Stimulated activated CD8-positive, alpha-beta memory T cell treated with anti-CD3 and anti-CD28 coated beads, Interleukin-12 subunit alpha, Interleukin-12 subunit beta, amount 100 ng/mL, for 1 hour (primary cell): ENCODE measurements around the gene RNF138.
"Not testable (repeated sequence)": the region's sequence is repeated elsewhere in the genome, so short reads cannot be mapped to it uniquely, and the experiment has no call there.

ENCODE experiments used
- DNase-seq: peaks from one replicate; pipeline ENCODE4 v3.0.0-alpha.2; 2020; ENCODE audit warnings: low read depth

RNF138 gene

GRCh38 chr18:32095900-32096229 lies 4.2 kb downstream of the RNF138 start:
- no peak for DNase-seq

GRCh38 chr18:32096946-32097345 lies 5.3 kb downstream of the RNF138 start:
- no peak for DNase-seq

- no peak for DNase-seq
These were observed 12.8 kb downstream of the RNF138 start for GRCh38 chr18:32104516-32104915.

- DNase-seq, result no peak
These were observed 18.3 kb downstream of the RNF138 start for GRCh38 chr18:32110005-32110404.

DNA sequence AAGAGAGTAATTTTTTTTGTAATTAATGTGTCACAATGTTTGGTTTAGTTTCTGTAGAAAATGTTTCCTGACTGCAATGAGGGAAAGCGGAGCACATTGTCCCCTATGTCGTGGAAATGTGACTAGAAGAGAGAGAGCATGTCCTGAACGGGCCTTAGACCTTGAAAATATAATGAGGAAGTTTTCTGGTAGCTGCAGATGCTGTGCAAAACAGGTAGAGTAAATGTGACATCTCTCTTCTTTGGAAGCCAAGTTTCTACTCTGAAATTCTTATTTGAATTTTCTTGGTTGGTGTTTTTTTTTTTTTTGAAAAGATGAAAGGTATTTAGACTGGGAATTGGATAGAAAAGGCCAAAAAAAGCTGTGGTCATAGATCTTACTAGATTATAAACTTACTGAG lies 20.0 kb downstream of the RNF138 start:
- no peak for DNase-seq

DNA sequence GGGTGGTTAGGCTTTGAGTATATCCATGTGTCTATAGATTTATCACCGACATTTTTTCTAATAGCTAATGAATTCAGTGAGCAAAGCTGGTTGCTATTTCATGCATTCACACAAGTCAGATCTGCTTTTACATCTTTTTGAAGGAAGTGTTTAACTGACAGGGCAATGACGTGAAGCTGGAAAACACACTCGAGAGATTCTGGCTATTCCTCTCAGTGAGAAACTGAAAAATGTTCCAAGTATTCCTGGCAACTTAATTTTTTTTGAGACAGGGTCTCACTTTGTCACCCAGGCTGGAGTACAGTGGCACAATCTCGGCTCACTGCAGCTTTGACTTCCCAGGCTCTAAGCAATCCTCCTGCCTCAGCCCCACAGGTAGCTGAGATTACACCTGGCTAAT lies 21.2 kb downstream of the RNF138 start:
- DNase-seq, result no peak

- DNase-seq, result no peak
These were observed 22.7 kb downstream of the RNF138 start for GRCh38 chr18:32114293-32114942.

GRCh38 chr18:32122039-32122438 lies 30.4 kb downstream of the RNF138 start:
- DNase-seq, result no peak

DNA sequence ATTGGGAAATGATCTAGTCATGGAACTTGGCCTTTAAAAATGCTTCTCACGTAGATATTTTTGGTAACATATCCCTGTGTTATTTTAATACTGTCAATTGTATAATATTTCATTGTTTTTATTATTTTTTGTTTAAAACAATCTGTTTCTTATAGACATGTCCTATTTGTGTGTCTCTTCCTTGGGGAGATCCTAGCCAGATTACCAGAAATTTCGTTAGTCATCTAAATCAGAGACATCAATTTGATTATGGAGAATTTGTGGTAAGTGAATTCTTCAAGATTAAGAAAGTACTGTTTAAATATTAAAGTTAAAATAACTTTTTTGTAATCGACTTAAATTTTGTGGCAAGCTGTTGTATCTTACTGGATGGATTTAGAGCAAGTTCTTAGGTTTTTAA lies 34.9 kb downstream of the RNF138 start:
- DNase-seq, result no peak

DNA sequence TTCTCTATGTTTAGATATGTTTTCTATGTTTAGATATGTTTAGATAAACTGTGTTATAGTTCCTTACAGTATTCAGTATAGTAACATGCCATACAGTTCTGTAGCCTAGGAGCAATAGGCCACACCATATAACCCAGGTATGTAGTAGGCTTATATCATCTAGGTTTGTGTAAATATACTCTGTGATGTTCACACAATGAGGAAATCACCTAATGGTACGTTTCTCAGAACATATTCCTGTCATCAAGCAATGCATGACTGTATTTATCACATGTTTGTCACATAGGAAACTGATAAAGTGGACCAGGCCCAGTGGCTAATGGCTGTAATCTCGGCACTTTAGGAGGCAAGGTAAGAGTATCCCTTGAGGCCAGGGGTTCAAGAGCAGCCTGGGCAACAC lies 44.0 kb downstream of the RNF138 start:
- DNase-seq, result no peak

GRCh38 chr18:32138332-32138982 lies 46.8 kb downstream of the RNF138 start:
- no peak for DNase-seq

- DNase-seq, result no peak
These were observed 48.2 kb downstream of the RNF138 start for GRCh38 chr18:32139835-32140283.

DNA sequence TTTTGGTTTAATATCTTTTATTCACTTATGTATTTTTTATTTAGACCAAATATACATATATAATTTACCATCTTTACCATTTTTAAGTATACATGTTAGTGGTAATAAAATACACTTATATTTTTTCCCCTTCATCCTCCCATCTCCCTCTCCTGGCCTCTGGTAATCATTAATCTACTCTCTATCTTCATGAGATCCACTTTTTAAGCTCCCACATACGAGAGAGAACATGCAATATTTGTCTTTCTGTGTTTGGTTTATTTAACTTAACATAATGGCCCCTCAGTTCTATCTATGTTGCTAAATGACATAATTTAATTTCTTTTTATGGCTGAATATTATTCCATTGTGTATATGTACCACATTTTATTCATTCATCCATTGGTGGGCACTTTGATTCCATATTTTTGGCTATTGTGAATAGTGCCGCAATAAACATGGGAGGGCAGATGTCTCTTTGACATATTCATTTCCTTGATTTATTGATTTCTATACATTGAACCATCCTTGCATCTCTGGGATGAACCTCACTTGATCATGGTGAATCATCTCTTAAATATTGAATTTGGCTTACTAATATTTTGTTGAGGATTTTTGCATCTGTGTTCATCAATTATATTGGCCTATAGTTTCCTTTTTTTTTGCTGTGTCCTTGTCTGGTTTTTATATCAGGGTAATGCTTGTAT lies 56.7 kb downstream of the RNF138 start:
- DNase-seq, result no peak

DNA sequence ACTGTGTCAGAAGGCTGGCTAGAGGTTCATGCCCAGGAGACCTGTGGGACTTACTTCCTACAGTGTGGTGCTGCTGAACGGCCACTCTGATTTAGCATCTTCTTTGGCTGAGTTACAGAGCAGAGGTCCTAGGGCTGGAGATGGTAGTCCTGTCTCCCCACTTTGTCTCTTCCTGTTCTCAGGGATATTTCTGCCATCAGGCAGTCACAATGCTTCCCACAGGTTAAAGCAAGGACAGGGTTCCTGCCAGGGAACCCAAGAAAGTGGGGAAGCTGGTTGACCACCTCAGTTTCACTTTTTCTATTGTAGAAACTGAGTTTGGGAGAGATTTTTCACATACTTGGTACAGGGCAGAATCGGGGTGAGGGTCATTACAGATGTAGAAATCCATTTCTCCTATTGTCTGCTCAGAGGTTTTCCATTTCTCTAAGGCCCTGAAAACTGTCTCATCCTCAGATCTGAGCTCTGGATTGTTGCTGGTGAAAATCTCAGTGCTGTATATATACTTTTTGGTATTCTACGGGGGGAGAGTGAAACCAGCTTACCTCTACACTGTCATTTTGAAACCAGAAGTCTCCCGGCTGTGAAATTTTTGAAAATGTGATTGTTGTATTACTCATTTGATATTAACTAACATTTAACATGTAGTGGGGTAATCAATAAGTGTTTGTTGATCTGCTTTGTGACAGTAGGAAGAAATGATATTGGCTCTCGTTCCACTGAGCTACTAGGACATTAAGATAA lies 61.2 kb downstream of the RNF138 start:
- no peak for DNase-seq

DNA sequence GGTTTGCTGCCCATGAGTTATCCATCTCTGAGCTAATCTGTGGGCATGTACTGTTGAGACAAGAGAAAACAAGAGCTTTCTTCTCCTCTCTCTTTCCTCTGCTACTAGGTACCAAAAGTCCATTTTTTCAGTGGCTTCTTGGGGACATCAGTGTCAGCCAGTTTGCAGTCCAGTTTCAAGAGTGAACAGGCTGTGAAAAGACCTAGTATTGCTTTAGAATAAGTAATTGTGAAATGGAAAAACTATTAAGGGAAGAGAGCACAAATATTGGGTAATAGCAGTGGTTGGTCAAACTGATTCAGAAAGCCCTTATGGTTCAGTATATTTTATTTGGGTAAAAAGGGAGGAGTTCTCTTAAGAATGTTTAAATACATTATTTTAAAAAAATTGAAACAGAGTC lies 65.2 kb downstream of the RNF138 start:
- DNase-seq, result no peak

DNA sequence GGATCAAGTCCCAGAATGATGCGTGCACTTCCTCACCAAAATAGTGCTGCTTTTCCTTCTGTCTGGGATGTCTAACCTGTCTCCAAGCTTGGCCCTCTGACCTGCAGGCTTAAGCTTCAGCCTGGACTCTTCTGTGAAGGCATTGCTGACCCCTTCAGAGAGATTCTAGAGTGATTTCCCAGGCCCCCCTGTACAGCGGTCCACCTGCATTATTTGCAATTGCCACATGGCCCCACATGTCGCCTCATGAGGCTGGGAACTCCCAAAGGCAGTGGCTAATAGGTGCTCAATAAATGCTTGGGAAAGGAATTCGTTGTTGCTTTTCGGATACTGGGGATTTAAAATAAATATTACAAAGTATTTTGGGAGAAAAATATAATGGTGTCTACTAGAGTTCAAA lies 65.9 kb downstream of the RNF138 start:
- no peak for DNase-seq

GRCh38 chr18:32158108-32158624 lies 66.5 kb downstream of the RNF138 start:
- DNase-seq, result peak; percentile 55

- DNase-seq, result not testable (repeated sequence)
These were observed 67.0 kb downstream of the RNF138 start for GRCh38 chr18:32158631-32159030.

GRCh38 chr18:32160547-32160946 lies 68.9 kb downstream of the RNF138 start:
- DNase-seq, result no peak

DNA sequence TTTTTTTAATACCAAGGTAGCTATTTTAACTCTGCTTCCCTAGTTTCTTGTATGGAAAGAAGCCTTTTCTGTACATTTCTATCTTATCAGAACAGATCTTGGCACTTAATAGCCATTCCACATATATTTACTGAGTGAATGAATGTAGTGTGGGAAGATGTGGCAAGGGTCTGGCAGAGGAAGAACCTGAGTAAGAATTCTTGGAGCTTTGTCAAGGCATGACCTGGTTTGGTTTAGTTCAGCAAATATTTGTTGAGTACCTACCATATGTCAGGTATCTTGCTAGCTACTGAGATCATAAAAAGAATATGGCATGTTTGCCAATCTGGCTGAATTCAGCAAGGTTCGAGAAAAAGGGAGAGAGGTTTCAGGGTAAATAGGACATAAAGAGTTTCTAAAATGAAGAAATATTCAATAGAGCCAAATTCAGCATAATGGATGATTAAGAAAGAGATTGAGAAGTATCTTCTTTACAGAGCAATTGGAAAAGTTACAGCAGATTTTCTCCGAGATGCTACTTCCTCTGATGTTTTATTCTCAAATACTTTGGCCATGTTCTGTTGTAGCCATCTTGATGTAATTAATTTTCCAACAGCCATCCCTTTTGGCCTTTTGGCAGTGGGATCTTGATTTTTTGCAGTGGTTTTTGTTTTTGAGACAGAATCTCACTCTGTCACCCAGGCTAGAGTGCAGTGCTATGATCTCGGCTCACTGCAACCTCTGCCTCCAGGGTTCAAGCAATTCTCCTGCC lies 76.5 kb downstream of the RNF138 start:
- no peak for DNase-seq

GRCh38 chr18:32173654-32174053 lies 82.0 kb downstream of the RNF138 start:
- DNase-seq, result no peak

DNA sequence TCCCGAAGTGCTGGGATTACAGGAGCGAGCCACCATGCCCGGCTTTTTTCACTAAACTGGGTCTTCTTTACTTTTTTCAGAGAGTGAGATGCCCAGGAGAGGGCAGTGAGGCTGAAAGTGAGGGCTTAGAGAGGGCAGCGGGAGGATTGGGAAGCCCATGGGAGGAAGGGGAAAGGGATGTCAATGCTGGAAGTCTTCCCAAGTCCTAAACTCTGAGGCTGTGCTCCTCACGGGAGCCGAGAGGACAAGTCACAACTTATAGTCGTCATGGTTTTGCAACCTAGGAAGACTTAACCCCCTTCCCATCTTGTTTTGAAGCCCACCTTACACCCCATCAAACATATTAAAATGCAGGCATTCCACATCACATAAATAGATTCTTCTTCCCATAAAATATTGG lies 83.0 kb downstream of the RNF138 start:
- DNase-seq, result no peak
